GM19463 (cell line): ENCODE measurements around the gene LRRC32.

ENCODE experiments used
- ATAC-seq: cut with Tn5 transposase; IDR thresholded peaks from one replicate; pipeline ENCODE4 v1.9.1; 2021; ENCODE audit warnings: mild to moderate bottlenecking, moderate library complexity; ENCODE audit not compliant: unreplicated experiment

The LRRC32 gene

DNA sequence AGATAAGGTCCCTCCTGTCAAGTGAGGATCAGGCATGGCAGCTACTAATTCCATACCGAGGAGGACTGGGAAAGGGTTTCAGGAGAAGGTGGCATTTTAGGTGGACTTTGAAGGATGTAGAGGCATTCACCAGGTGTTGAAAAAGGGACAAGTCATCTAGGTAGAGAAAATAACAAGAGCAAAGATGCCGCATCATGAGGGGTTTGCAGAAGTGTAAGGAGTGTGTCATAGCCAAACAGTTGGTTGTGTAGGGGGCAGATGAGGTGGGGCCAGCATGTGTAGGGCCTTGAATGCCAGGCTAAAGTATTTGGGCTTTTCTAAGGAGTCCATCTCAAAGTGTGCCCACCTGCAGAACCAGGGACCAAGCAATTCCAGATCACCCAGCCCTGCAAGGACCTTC is 11.6 kb upstream of the LRRC32 start:
- no peak for ATAC-seq

DNA sequence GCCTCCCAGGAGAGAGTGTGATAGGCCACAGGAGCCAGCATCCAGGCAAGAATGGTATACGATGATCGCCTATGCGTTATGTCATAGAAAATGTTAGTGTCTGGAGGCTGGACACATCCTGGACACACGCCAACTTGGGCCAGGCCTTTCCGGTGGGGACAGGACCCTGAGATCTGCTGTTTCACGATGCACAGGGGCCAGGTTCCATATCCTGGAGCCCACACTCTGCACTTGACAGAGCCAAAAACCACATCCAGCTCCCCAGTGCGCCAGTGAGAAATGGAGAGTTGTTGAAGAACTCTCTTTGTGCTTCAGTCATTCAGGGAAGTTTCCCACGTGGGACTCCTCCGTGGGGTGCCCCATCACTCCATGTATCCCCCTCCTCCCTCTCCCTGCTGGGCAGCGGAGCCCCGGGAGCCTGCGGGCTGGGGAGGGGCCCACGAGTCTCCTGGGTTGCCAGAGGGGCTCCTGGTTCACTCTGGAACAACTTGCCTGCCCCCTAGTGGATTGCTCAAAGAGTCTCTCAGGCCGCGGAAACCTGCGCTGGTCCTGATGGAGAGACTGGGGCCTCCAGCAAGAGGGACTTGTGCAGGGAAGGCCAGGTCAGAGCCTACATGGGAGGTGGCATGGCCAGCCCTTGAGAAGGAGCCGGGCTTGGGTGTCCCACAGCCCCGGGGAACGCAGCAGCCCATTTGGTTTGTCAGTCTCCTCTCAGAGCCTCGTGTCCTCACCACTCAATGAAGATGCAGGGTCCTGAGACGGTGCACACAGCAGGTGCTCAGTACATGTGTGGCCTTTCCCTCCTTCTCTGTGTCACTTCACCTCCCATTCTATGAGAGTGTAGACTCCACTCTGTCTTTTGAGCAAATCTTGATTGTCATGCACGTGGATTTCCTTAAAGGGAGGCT is 10.2 kb upstream of the LRRC32 start:
- ATAC-seq, result peak; percentile 44

DNA sequence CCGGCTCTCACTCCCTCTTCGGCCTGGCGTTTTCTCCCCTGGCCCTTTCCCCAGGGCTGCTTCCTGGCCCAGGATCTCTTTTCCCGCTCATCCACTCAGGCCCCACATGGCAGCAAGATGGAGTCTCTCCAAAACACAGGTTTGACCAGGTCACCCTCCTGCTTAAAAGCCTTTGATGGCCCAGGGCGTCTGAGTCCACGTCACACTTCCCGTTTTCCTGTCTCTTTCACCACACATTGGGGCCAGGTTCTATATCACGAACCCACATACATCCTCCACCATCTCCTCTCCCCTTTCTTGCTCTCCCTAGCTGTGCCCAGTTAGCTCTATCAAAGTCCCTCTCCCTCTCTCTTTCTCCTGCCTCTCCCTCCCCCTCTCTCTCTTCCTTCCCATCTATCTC is 7.8 kb upstream of the LRRC32 start:
- no peak for ATAC-seq

DNA sequence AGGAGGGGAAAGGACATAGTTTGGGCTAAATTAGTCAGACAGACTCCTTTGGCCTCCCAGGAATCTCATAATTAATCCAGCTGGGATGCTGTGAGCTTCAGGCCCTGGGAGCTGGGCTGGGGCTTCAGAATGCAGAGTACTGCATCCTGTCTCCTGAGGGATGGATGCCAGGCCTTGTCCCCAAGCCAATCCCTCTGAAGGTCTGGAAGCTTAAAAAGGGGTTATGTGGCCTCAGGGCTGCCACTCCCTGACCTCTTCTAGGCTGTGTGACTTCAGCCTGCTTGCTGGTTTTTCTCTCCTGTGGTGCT is 6.9 kb upstream of the LRRC32 start:
- no peak for ATAC-seq

DNA sequence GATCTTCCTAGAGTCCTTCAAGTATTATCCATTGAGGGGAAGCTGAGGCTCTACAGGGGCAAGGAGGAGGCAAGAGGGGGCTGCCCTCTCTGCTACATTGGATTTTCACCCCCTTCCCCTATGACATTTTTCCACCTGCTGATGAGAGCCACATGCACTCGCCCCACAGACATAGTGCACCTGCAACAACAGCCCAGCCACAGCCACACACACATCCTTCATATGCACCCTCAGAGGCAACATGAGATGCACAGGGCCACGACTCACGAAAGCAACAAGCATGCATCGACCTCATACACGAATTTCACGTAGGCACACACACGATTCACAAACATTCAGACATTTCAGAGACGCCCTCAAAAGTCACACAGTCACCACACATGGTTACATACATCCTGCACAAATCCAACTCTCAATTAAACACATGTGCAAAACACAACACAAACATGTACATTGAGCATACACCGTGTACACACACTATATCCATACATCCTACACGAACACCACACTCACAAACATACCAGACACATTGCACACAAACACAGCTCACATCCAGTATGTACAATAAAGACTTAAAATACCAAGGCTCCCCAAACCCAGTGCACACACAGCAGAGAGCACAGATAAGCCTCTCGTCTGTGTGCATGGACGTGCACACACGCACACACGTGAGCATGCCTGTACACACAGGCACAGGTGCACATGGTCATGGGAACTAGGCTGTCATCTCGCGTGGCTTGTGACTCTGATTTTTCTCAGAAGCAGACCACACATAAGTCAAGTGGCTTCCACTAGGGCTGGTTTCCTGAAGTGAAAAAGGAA is 6.3 kb upstream of the LRRC32 start:
- ATAC-seq, result no peak

DNA sequence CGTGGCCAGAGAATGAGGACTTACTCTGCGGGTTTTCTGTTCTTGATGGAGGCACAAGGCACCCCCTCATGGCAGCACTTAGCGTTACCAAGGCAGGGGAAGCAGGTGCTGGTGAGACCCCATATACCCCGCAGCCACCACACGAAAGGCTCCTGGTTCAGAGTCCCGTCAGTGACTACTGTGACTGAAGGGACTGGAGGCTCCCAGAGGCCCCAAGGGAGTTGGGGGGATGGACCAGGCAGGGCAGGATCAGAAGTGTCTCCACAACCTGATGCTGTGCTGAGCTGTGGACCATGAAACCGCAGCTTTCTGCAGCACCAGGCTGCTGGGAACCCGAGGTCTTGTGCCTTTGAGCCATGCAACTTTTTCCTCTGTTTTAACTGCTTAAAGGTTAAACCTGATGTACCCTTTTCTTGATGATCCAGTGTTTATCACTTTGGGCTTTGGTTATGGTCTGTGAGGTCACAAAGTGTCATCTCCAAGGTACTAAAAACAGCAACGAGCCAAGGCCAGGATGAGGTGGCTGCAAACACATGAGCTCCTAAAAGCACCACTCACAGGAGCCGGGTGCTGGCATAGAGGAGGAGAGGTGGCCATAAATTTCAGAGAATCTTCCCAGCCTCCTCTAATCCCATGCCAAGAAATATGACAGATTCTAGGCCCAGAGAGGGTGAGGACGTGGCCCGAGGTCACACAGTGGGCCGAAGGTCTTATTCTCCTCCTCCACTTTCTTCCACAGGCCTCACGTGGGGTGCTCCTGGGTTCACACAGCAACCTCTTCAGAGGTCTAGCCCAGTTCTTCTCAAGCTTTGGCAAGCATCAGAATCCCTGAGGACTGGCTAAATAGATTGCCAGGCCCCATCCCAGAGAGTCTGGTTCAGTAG is 4.2 kb upstream of the LRRC32 start:
- peak; percentile 42 for ATAC-seq

DNA sequence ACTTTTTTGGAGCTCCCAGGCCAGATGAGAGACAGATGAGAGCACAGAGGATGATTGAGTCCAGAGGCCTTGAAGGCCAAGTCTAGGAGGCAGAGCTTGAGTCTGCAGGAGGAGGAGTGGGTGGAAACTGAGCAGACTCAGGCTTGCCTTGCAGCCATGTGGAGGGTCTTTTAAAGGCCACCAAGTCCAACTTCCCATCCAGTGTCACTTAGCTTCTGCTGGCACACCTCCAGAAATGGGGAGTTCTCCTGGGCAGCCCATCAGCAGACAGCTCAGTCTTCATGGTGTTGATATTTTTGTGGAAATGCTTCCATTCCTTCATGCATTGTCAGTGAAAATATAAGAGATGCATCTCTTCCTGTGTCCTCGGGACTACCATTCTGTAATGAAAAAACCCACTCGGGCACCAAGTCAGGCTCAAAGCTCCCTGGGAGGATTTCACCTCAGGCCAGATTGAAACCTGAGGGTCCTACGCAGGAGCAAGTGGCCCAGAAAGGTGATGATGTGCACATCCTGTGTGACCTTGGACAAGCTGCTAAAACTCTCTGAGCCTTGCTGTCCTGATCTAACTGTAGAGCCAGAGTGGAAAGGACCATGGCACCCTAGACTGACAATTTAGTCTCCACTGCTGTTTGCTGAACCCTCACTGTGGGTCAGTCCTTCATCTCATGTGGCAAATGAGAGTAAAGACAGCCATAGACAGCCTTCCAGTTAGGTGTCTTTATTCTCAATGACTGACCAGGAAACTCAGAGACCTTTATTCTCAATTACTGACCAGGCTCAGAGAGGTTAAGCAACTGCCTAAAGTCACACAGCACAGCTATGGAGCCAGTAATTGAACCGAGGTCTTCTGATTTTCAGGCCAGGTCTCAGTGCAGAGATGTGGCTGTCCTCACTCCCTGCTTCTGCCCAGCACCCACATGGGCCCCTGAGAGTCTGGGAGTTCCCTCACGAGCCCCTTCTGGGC is 2.9 kb upstream of the LRRC32 start:
- no peak for ATAC-seq

DNA sequence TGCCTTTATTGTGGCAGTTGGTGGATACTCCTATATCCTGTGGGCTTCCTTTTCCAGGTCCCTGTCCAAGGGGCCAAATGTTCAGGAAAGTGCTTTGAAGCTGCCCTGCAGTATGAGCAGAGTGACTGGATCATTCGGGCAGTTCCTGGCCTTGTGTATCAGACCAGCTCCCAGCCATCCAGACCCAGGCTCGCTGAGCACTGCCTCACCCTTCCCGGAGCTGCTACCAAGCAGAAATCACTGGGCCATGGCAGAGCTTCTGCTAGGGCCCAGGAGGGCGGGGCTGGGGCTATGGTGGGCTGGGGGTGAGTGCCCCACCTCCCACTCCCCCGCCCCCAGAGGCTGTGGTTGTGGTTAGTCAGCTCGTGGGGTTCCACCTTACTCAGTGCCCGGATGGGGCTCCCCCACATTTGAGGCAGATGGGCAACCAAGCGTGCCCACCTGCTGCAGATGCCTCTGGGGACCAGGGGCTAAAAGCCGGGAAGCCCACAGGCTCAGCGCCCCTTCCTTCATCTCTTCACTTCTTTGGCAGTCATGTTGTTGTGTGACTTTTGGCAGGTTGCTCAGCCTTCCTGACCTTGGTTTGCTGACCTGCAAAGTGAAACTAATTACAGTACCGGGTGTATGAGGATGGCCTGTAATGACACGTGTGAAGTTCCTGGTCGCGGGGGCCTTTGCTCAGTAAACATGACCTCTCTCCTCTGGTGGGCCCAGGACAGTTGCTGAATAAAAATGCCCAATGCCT is 2.1 kb upstream of the LRRC32 start:
- peak; percentile 62 for ATAC-seq

DNA sequence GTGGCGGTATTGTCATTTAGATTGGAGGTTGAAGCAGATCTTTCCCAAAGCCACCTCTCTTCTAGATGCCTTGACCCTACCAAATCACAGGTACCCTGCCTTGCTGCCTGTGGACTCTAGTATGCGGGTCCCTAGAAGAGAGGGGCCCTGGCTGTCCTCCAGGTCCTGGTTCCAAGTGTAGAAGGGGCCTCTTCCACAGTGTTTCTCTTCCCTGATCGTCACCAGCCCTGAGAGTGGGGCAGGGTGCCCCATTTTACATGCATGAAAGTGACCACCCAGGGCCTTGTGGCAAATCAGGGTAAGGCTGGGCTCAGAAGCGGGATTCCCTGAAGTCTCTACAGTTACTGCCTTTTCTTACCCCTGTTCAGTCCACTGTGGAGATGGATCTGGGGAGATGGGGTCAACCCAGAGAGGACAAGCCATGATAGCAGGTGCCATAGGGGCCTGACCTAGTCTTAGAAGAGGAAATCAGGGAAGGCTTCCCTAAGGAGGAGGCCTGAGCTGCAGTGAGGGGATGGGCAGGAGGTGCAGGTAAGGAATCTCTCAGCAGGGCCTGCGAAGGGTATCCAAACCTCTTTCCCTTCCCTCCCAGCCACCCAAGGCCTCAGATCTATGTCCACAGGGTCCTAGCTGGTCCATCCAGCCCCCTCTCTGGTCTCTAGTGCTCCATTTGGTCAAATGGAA is 1.2 kb upstream of the LRRC32 start:
- ATAC-seq, result no peak

DNA sequence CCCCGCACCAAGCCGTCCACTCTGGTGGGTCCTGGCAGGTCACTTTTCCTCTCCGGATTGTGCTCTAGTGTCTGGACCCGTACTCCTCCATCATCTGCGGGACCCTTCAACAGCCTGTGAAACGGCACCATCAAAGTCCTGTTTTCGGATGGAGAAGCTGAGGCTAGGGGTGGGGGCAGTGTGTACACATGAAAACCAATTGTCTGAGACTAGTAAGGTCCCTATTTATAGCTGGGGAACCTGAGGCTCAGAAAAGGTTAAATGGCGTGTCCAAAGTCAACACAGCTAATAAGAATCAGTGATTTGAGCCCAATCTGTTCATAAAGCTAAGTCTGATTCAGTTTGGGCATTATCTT is 668 bp upstream of the LRRC32 start:
- no peak for ATAC-seq

DNA sequence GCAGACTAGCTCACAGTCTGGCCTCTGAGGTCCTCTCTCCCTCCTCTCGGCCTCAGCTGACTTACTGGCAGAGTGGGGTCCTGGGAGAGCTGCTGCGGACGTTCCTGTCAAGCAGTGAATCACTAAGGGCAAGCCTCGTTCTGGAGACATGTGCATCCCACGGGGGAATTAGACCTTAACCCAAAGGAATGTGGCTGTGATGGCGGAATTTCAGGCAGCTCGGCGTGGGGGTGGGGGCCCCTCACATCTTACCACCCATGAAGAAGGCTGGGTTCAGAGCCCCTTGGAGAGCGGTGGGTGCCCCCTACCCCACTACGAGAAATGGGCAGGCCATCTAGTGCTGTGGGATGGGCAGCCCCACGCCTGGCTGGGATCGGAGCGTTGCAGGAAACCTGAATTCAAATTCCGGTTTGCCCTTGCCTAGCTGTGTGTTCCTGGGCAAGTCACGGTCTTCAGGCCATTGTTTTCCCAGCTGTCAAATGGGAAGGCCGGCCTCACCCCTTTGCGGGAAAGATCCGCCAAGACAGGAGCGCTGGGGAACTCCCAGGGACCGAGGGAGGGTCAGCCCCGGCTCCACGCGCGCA is 554 bp downstream of the LRRC32 start:
- ATAC-seq, result no peak

DNA sequence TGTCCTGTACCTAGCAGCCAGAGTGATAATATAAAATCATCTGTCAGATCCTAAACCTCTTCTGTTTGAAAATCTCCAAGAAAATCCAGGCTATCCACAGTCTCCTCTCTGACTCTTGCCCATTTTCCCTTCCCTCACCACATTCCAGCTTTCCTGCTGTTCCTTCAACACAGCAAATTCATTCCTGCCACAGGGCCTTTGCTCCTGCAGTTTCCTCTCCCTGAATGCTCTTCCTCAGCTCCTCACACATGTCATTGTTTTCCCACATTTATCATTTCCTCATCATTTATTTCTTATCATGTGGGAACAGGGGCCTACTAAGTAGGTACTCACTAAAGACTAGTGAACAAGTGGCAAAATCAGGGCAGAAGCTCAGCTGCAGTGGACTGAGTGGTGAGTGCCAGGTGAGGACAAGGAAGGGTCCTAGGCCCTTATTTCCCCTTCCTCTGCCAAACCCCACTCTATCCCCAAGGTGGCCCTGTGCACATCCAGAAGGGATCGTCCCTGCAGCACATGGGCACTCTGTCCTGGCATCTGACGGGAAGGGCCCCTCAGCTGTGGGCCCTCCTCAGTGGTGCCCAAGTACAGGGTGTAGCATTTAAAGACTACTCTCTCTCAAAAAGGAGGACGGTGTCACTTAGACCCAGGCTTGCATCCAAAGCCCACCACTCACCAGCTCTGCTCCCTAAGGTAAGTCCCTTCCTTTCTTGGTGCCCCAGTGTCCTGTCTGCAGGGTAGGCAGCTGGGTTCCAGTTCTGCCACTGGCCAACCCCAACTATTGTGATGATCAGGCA is 2.0 kb downstream of the LRRC32 start:
- ATAC-seq, result no peak

DNA sequence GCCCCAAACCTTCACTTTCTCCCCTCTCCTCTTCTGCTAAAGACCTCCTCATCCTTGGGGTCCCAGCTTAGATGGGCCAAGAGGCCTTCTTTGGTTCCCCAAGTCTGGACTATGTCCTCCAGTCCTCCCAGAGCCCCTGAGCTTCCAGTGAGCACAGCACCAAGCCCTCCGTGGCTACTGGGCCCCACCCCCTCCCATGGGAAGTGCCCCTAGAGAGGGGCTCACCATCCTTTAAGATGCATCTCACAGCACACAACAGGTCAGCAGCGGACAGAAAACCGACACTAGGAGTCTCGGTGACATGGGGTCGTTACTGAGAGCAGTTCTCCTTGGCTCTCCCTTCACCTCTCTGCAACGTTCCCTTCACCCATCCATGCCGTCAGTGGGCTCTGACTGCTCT is 2.7 kb downstream of the LRRC32 start:
- no peak for ATAC-seq

DNA sequence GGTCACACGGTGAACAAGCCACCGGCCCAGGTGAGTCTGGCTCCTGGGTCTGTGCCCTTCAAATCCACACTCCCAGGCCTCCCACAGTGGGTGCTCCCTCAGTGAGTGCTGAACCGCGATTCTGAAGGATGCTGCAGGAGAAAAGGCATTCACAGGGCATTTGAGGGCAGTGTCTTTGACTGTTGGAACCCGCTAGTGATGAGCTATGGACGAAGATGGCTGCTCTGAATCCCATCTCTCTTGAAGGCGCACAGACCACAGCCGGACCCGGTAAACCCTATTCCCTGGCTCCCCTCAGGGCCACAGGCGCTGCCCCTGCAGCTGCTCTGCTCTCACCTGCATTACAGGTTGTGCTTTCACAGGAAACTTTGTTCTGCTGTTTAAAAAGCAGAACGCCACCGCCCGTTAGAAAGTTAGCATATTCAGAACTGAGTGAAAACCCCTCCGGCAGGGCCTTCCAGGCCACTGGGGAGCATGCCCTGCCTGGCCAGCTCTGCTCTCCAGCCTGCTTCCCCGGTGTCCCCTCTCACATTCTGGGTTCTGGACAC is 3.2 kb downstream of the LRRC32 start:
- no peak for ATAC-seq

DNA sequence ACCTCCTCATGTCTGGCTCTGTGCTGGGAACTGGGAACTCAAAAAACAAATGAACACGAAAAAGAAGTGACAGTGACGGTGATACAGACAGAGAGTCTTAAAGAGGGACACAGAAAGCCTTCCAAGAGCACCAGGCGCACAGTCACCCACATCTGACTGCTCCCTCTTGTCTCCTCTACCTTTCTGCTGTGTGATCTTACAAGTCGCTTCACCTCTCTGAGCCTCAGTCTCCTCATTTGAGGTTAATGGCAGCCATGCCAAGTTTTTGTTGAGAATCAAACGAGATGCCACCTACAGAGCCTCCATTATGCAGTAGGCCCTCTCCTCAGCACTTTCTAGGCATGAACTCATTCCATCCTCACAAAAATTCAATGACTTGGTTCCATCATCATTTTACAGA is 3.7 kb downstream of the LRRC32 start:
- ATAC-seq, result no peak

DNA sequence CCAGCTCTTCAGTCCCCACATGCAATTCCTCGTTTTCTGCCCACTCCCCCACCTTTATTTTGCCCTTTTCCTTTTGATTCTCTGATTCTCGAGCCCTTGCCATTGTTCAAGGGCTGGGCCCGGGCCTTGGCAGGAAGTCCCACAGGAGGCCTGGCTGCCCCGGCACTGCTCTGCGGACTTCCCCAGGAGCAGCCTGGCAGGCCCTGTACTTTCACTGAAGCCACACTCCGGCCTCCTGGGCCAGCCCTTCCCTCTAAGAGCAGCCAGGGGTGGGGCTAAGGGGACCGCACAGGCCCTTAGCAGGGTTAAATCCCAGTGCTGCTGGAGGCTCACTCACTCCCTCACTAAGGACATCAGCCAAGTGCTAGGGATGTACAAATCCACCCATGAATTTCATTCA is 4.1 kb downstream of the LRRC32 start:
- ATAC-seq, result peak; percentile 80

DNA sequence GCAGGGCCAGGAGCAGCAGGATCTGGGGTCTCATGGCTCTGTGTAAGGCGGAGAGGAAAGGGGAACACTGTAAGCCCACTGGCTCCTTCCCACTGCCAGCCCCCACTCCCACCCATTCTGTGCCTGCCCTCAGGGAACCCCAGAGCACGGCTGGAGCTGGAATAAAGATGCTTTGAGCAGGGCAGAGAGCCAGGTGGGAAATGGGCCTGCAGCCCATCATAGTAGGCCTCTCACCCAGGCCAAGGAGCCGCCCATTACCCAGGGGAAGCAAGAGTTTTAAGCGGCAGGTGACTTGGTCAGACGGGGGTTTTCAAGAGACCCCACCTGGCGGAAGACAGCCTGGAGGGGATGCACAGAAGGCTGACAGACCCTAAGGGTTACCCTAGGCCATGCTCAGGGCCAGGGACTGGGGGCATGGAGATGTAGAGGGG is 4.6 kb downstream of the LRRC32 start:
- ATAC-seq, result no peak
